ENCODE results near the gene MRPL39. TPM values are rescaled to one million over a fixed set of nuclear protein-coding genes. Genes with fewer than 3 reads are reported as not detected.

MRPL39 gene
- total RNA-seq, 1 experiment from 2014 or later: 91.8 TPM

GRCh38 chr21:25569084-25569483, 38.2 kb downstream of the MRPL39 start:
- no peak for DNase-seq (ENCODE audit: low spot score)

- DNase-seq (ENCODE audit: low spot score): peak; percentile 31
Observed at GRCh38 chr21:25568246-25568645, 39.0 kb downstream of the MRPL39 start.

GRCh38 chr21:25567472-25567871, 39.8 kb downstream of the MRPL39 start:
- DNase-seq (ENCODE audit: low spot score): no peak

GRCh38 chr21:25566645-25567044, 40.6 kb downstream of the MRPL39 start:
- no peak for DNase-seq (ENCODE audit: low spot score)

GRCh38 chr21:25565272-25566211, 41.7 kb downstream of the MRPL39 start:
- DNase-seq (ENCODE audit: low spot score): no peak

- DNase-seq (ENCODE audit: low spot score): no peak
Observed at GRCh38 chr21:25564349-25564948, 42.8 kb downstream of the MRPL39 start.

- no peak for DNase-seq (ENCODE audit: low spot score)
Observed at GRCh38 chr21:25563361-25564116, 43.7 kb downstream of the MRPL39 start.

- DNase-seq (ENCODE audit: low spot score): no peak
Observed at GRCh38 chr21:25562660-25563059, 44.6 kb downstream of the MRPL39 start.

- DNase-seq (ENCODE audit: low spot score): peak; percentile 41
Observed at GRCh38 chr21:25561668-25562641, 45.3 kb downstream of the MRPL39 start.

- DNase-seq (ENCODE audit: low spot score): no peak
Observed at GRCh38 chr21:25560891-25561290, 46.4 kb downstream of the MRPL39 start.

GRCh38 chr21:25560271-25560685, 47.0 kb downstream of the MRPL39 start:
- no peak for DNase-seq (ENCODE audit: low spot score)

- no peak for DNase-seq (ENCODE audit: low spot score)
Observed at GRCh38 chr21:25559746-25560145, 47.5 kb downstream of the MRPL39 start.

GRCh38 chr21:25558123-25558522, 49.2 kb downstream of the MRPL39 start:
- DNase-seq (ENCODE audit: low spot score): no peak

GRCh38 chr21:25557180-25557579, 50.1 kb downstream of the MRPL39 start:
- peak; percentile 43 for DNase-seq (ENCODE audit: low spot score)

- DNase-seq (ENCODE audit: low spot score): no peak
Observed at GRCh38 chr21:25556091-25556490, 51.2 kb downstream of the MRPL39 start.

- DNase-seq (ENCODE audit: low spot score): no peak
Observed at GRCh38 chr21:25555492-25555891, 51.8 kb downstream of the MRPL39 start.

GRCh38 chr21:25552856-25553255, 54.4 kb downstream of the MRPL39 start:
- DNase-seq (ENCODE audit: low spot score): no peak

GRCh38 chr21:25551569-25551968, 55.7 kb downstream of the MRPL39 start:
- no peak for DNase-seq (ENCODE audit: low spot score)

- no peak for DNase-seq (ENCODE audit: low spot score)
Observed at GRCh38 chr21:25550352-25551120, 56.7 kb downstream of the MRPL39 start.

- DNase-seq (ENCODE audit: low spot score): no peak
Observed at GRCh38 chr21:25541042-25541441, 66.2 kb downstream of the MRPL39 start.
